HCT116 (cell line): ENCODE measurements around the gene SYT15B. TPM values are rescaled to one million over a fixed set of nuclear protein-coding genes. Genes with fewer than 3 reads are reported as not detected.
"Not testable (repeated sequence)": the region's sequence is repeated elsewhere in the genome, so short reads cannot be mapped to it uniquely, and the experiment has no call there.

ENCODE experiments used
- ATAC-seq: fragments of 200-7000 bp; cut with Tn5 transposase; 2 replicates; pipeline ENCODE4 v1.9.1; 2020; ENCODE audit warnings: mild to moderate bottlenecking, moderate library complexity
- BruUV-seq: library from RNA; stranded (reverse); fragments of 400-500 nt; replicated peaks from 2 replicates; lab custom pipeline; 2021; lab: Mats Ljungman, UMichigan
- CTCF ChIA-PET: fragments of 300-600 bp; sonication (Branson Sonifier 250); formaldehyde crosslinking; loops from one replicate; lab custom pipeline; 2021; ENCODE audit warnings: antibody characterized with exemption; lab: Charles Lee
- POLR2A ChIA-PET: fragments of 300-600, 350-600 bp; sonication (Branson Sonifier 250); formaldehyde crosslinking; loops from one replicate; lab custom pipeline; 2021; ENCODE audit warnings: antibody characterized with exemption; lab: Charles Lee
- RAD21 ChIA-PET, 2 experiments: fragments of 300-600 bp; sonication (Branson Sonifier 250); formaldehyde crosslinking; loops; one replicate each; lab custom pipeline; 2023; ENCODE audit warnings: low total read pairs in 2 of 2; ENCODE audit not compliant: uncharacterized antibody in 2 of 2, unreplicated experiment in 2 of 2, low non-redundant PET in 1 of 2; lab: Charles Lee
- DNase-seq: peaks from one replicate; pipeline ENCODE4 v3.0.0-alpha.2; 2010; ENCODE audit warnings: low read depth, low spot score
- H2AFZ ChIP-seq: fragments of 200-600 bp; shearing (Covaris generic), sonication (generic); 2 replicates; pipeline ENCODE4 v1.6.1; 2017; ENCODE audit warnings: low read depth, mixed run types, mixed read lengths, antibody characterized with exemption, low read length; ENCODE audit not compliant: poor library complexity, severe bottlenecking
- H3K27ac ChIP-seq: 2 replicates; pipeline ENCODE4 v1.5.1; 2012; ENCODE audit warnings: low read depth, low read length
- H3K27me3 ChIP-seq: fragments of 200-600 bp; sonication (generic); 2 replicates; pipeline ENCODE4 v1.6.1; 2016; ENCODE audit warnings: mixed run types, low read length, mixed read lengths; ENCODE audit not compliant: insufficient read depth
- H3K36me3 ChIP-seq, 2 experiments: fragments of 200-500 bp in 1 of 2; fragments of 200-600 bp in 1 of 2; sonication (Bioruptor generic) in 1 of 2; sonication (generic) in 1 of 2; 2 replicates each; pipeline versions ENCODE4 v1.5.1 to v1.6.1; 2014 to 2016; ENCODE audit warnings: low read length in 2 of 2, inconsistent platforms in 1 of 2, mixed read lengths in 1 of 2, mixed run types in 1 of 2; ENCODE audit not compliant: insufficient read depth in 2 of 2, control insufficient read depth in 1 of 2
- H3K4me1 ChIP-seq, 2 experiments: fragments of 200-600 bp in 1 of 2; sonication (generic) in 1 of 2; 2 replicates each; pipeline versions ENCODE4 v1.5.1 to v1.6.1; 2012 to 2017; ENCODE audit warnings: low read length in 2 of 2, inconsistent platforms in 1 of 2, mild to moderate bottlenecking in 1 of 2, mixed read lengths in 1 of 2, mixed run types in 1 of 2, moderate library complexity in 1 of 2; ENCODE audit not compliant: insufficient read depth in 2 of 2, control insufficient read depth in 1 of 2
- H3K4me2 ChIP-seq: fragments of 200-600 bp; sonication (generic); 2 replicates; pipeline ENCODE4 v1.6.1; 2017; ENCODE audit warnings: mixed run types, low read length, mixed read lengths
- H3K4me3 ChIP-seq, 2 experiments: fragments of 200-600 bp in 1 of 2; sonication (generic) in 1 of 2; replicated peaks in 1 of 2; 2 replicates each; pipeline ENCODE4 v1.5.1; 2011 to 2016; ENCODE audit warnings: low read length in 2 of 2, control low read depth in 1 of 2, low read depth in 1 of 2, mild to moderate bottlenecking in 1 of 2, mixed read lengths in 1 of 2, mixed run types in 1 of 2
- H3K79me2 ChIP-seq: fragments of 200-600 bp; sonication (generic); 2 replicates; pipeline ENCODE4 v1.6.1; 2017; ENCODE audit warnings: mild to moderate bottlenecking, mixed run types, low read length, moderate library complexity, mixed read lengths; ENCODE audit not compliant: insufficient read depth
- H3K9ac ChIP-seq: fragments of 200-600 bp; sonication (generic); 2 replicates; pipeline ENCODE4 v1.6.1; 2016; ENCODE audit warnings: low read length, mixed read lengths
- H3K9me2 ChIP-seq: fragments of 200-600 bp; sonication (generic), shearing (Covaris generic); 2 replicates; pipeline ENCODE4 v1.6.1; 2017; ENCODE audit warnings: mixed run types, mild to moderate bottlenecking, moderate library complexity; ENCODE audit not compliant: insufficient read depth
- H3K9me3 ChIP-seq, 2 experiments: fragments of 200-500 bp in 1 of 2; fragments of 200-600 bp in 1 of 2; sonication (Bioruptor generic) in 1 of 2; sonication (generic) in 1 of 2; 2 replicates each; pipeline ENCODE4 v1.6.1; 2014 to 2017; ENCODE audit warnings: low read length in 2 of 2, mixed read lengths in 2 of 2, inconsistent platforms in 1 of 2, low read depth in 1 of 2, mild to moderate bottlenecking in 1 of 2, mixed run types in 1 of 2, moderate library complexity in 1 of 2; ENCODE audit not compliant: control insufficient read depth in 1 of 2, insufficient read depth in 1 of 2
- H4K20me1 ChIP-seq: fragments of 200-600 bp; sonication (generic), shearing (Covaris generic); 2 replicates; pipeline ENCODE4 v1.6.1; 2017; ENCODE audit warnings: mixed run types, mild to moderate bottlenecking, moderate library complexity; ENCODE audit not compliant: insufficient read depth
- intact Hi-C: fragments of 100-400 bp; cut with micrococcal nuclease; formaldehyde crosslinking; loops from 2 replicates; pipeline ENCODE4 v1.10.0; 2022
- total RNA-seq: library from RNA; stranded (reverse); gene quantifications from one replicate; pipeline ENCODE4 v1.2.1, GENCODE V29; 2021; ENCODE audit not compliant: unreplicated experiment

SYT15B gene
- total RNA-seq, 1 experiment from 2014 or later, result 0.37 TPM

- H3K27ac ChIP-seq, H3K27me3 ChIP-seq, H3K4me1 ChIP-seq, H3K9me3 ChIP-seq, BruUV-seq, CTCF ChIA-PET, H3K36me3 ChIP-seq, POLR2A ChIA-PET, H3K79me2 ChIP-seq, intact Hi-C loops, H4K20me1 ChIP-seq, H2AFZ ChIP-seq, H3K9me2 ChIP-seq, RAD21 ChIA-PET, DNase-seq: not testable (repeated sequence)
- Histone ChIP-seq H3K9ac (peak overlapping the region; percentile 39), H3K4me2 (peak overlapping the region; percentile 61), H3K4me3 (peak overlapping the region; percentile 34 to 53)
- ATAC-seq, result peak; percentile 95
Measured at GRCh38 chr10:47743611-47744550, 19.5 kb downstream of the SYT15B start.

- H3K9me2 ChIP-seq, DNase-seq, POLR2A ChIA-PET, RAD21 ChIA-PET, H2AFZ ChIP-seq, H4K20me1 ChIP-seq, H3K9me3 ChIP-seq, CTCF ChIA-PET, H3K36me3 ChIP-seq, H3K27ac ChIP-seq, ATAC-seq, H3K4me2 ChIP-seq, H3K4me3 ChIP-seq, H3K4me1 ChIP-seq, BruUV-seq, H3K9ac ChIP-seq, H3K27me3 ChIP-seq, H3K79me2 ChIP-seq, intact Hi-C loops: not testable (repeated sequence)
Measured at GRCh38 chr10:47740868-47741267, 22.5 kb downstream of the SYT15B start.

DNA sequence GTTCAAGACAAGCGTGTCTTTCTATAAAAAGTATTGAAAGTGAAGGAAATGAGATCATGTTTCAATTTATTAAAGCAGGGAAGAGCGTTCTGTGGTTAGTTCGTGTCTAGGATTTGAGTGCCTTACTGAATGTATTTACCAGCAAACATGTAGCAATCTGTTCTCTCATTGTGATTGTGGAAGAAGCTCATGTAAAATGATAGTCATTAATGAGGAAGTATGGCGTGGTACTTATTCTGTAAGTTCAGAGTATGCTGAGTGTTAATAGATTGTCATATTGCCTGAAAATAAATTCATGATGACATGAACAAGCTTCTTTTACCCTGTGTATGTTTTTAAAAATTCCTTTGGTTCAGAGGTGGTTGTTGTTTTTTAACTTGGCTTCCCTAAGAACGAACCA is 32.5 kb downstream of the SYT15B start:
- RAD21 ChIA-PET, H3K27me3 ChIP-seq: not testable (repeated sequence)

GRCh38 chr10:47725740-47726139 is 37.7 kb downstream of the SYT15B start:
- ATAC-seq, H3K4me1 ChIP-seq, H2AFZ ChIP-seq, H3K27ac ChIP-seq, H3K79me2 ChIP-seq, H3K27me3 ChIP-seq, H3K9ac ChIP-seq, H3K9me2 ChIP-seq, H3K4me2 ChIP-seq, H3K9me3 ChIP-seq, BruUV-seq, intact Hi-C loops, CTCF ChIA-PET, DNase-seq, H3K4me3 ChIP-seq, H4K20me1 ChIP-seq, H3K36me3 ChIP-seq, POLR2A ChIA-PET, RAD21 ChIA-PET: not testable (repeated sequence)

More for the DNA sequence above, 32.5 kb downstream of the SYT15B start:
- H3K36me3 ChIP-seq, DNase-seq, H3K4me1 ChIP-seq, H2AFZ ChIP-seq, POLR2A ChIA-PET, H3K4me2 ChIP-seq, ATAC-seq, intact Hi-C loops, H3K79me2 ChIP-seq, H3K9me2 ChIP-seq, H3K27ac ChIP-seq, H3K9ac ChIP-seq, H3K9me3 ChIP-seq, CTCF ChIA-PET, H3K4me3 ChIP-seq, BruUV-seq, H4K20me1 ChIP-seq: not testable (repeated sequence)
